GM21528 (cell line): ENCODE measurements around the gene AP4S1.
"Not testable (repeated sequence)": the region's sequence is repeated elsewhere in the genome, so short reads cannot be mapped to it uniquely, and the experiment has no call there.

Experiments
- ATAC-seq: cut with Tn5 transposase; IDR thresholded peaks from one replicate; pipeline ENCODE4 v1.9.1; 2021; ENCODE audit warnings: mild to moderate bottlenecking, moderate library complexity; ENCODE audit not compliant: unreplicated experiment, low FRiP score

AP4S1 gene

GRCh38 chr14:31004007-31004406, 21.4 kb upstream of the AP4S1 start:
- ATAC-seq: not testable (repeated sequence)

GRCh38 chr14:31006703-31007102, 18.7 kb upstream of the AP4S1 start:
- no peak for ATAC-seq

- ATAC-seq: no peak
Observed at GRCh38 chr14:31009836-31010574, 15.4 kb upstream of the AP4S1 start.

GRCh38 chr14:31010935-31011334, 14.5 kb upstream of the AP4S1 start:
- ATAC-seq: no peak

- no peak for ATAC-seq
Observed at GRCh38 chr14:31013841-31014240, 11.6 kb upstream of the AP4S1 start.

GRCh38 chr14:31018057-31018645, 7.3 kb upstream of the AP4S1 start:
- no peak for ATAC-seq

- ATAC-seq: no peak
Observed at GRCh38 chr14:31020834-31021575, 4.4 kb upstream of the AP4S1 start.

- ATAC-seq: no peak
Observed at GRCh38 chr14:31021576-31021949, 3.9 kb upstream of the AP4S1 start.

GRCh38 chr14:31022386-31022785, 3.1 kb upstream of the AP4S1 start:
- no peak for ATAC-seq

- ATAC-seq: no peak
Observed at GRCh38 chr14:31024010-31024480, 1.4 kb upstream of the AP4S1 start.

- no peak for ATAC-seq
Observed at GRCh38 chr14:31024577-31025366, 677 bp upstream of the AP4S1 start.

GRCh38 chr14:31026077-31026449, 614 bp downstream of the AP4S1 start, which contains the start of gene STRN3:
STRN3 (minus strand) TSS chr14:31026379; CDS start chr14:31026185, 194 bp downstream.
- no peak for ATAC-seq

GRCh38 chr14:31026450-31027235, 1.2 kb downstream of the AP4S1 start:
- peak; percentile 91 for ATAC-seq

GRCh38 chr14:31027847-31028246, 2.4 kb downstream of the AP4S1 start:
- no peak for ATAC-seq

GRCh38 chr14:31029016-31029970, 3.8 kb downstream of the AP4S1 start:
- no peak for ATAC-seq

GRCh38 chr14:31030469-31030868, 5.0 kb downstream of the AP4S1 start:
- ATAC-seq: no peak

GRCh38 chr14:31036552-31036951, 11.1 kb downstream of the AP4S1 start:
- no peak for ATAC-seq

- no peak for ATAC-seq
Observed at GRCh38 chr14:31037709-31038221, 12.3 kb downstream of the AP4S1 start.
